GM19452 (cell line): ENCODE data around the gene ZFX.

Experiments
- ATAC-seq: cut with Tn5 transposase; IDR thresholded peaks from one replicate; pipeline ENCODE4 v1.9.1; 2021; ENCODE audit not compliant: unreplicated experiment

The ZFX gene

DNA sequence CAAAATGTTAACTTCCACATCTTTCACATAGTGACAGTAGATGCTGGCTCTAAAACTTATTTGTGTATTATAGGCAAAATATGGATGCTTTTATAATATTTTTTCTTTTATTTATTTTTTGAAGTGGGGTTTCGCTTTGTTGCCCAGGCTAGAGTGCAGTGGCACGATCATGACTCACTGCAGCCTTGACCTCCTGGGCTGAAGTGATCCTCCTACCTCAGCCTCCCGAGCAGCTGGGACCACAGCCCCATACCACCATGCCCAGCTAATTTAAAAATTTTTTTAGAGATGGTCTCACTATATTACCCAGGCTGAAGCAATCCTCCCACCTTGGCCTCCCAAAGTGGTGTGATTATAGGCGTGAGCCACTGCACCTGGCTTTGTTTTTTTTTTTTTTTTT lies 48.6 kb downstream of the ZFX start:
- ATAC-seq: no peak

DNA sequence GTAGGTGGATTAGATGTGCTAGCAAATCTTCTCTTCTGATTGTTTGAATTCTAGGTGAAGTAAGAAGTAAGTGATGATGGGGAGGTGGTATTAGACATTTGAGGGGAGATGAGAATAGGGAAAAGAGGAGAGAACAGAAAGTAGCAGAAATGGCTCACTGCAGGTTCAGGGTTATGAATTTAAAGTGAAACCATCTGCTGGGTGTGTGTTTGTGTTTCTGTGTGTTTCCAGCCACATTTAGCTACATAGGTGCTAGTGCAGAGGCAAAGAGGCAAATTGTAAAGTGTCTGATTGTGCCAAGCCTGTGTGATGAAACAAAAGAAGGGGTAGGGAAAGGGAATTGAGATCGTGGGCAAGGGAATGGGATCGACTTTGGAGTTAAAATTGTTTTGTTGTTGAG lies 50.6 kb downstream of the ZFX start:
- no peak for ATAC-seq

DNA sequence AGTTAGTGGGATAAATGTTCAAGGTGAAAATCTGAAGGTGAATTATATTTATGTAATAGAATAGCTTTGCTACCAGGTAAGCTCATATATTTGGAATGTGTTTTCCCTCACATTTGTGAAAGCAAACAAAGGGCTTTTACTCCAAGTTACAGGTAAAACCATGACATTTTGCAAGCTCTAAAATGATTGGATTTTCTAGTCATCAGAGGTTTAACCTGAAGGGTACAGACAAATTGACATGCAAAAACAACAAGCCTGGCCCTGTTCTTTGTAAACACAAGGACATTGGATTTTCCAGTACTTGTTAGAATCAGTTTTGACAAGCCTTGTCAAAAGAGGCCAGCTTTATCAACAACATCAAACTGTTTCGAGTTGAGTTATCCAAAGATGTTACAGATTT lies 51.7 kb downstream of the ZFX start:
- ATAC-seq: no peak

DNA sequence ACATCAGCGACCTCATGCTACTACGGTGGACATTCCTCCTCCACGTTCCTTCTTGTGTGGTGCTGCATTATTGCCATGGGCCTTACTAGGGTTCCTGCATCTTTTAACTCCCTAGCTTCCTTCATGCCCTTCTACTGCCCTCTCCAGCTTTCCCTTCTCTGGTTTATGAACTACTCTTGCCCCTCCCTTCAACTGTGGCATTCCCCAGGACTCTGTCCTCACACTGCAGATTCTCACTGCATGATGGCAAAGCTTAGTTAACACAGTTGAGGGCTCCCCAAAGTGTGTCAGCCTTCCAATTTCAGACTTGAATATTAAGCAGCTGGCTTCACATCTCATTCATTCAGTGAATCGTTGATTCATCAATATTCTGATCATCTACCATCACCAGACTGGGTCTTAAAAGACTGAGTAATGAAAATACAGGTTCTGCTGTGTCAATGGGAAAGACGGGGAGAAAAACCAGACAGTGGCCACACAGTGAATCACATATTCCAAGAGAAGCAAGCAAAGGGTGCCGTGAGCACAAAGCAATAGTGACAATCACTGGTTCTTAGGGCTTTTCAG lies 53.0 kb downstream of the ZFX start:
- ATAC-seq: no peak

DNA sequence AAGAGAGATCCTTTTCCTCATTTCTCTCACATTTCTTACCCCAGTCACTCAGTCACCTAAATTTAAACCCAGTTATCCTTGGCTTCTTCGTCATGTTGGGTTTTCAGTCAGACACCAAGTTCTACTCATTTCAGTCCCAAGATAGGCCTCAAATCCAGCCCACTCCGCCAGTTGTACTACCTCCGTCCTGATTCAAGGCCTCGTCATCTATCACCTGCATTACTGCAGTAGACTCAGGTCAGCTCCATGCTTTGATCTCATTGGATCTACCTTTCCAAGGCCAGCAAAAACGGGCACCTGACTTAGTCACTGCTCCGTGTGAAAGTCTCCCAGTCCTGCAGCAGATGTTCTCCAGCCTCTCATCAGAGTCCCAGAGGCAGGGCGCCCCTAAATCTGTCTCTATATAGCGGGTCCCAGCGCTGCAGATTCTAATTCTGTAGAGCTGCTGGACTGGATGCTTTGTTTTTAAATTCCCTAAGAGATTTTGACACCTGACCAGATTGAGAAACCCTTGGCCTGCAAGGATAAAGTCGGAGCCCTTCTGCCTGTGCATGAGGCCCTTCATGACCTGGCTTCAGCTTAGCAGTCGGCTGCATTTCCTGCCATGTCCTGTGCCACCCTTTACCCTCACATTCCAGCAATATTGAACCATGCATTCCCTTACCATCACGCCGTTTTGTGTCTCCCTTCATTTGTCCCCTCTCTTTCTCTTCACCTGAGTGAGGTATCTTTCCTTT lies 53.7 kb downstream of the ZFX start:
- no peak for ATAC-seq

DNA sequence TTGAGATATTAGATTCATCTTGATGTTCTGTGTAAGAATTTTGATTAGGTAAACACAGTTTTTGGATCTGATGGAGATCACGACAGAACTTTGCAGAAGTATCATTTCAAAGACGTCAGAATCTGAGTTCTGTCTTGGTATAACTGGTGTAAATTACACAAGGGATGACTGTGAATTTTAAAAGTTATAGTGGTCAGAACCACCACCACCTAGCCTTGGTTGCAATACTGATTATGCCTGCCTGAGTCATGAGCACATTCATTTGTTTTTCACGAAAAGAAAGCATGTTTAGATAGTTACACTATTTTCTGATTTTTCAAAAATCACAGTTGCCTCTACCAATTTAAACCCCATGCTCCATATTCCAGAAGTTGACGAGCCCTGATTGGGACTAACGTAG lies 54.8 kb downstream of the ZFX start:
- ATAC-seq: no peak

DNA sequence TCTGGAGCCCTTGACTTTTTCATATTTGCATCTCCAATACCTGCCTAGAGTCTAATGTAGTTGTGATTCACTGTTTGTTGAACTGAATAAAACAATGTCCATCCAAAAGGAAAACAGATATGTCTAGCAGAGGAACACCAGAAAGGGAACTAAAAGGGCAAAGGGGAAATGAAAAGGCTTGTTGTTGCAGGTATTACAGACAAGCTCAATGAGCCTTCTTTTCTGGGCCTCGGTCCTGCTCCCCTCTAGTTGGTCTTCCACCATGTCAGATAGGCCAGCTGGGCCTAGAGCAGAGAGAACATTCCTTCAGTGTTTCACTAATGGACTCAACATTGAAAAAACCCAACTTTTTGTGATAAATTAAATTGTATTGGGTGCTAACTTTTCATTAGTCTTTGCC lies 55.4 kb downstream of the ZFX start:
- no peak for ATAC-seq

DNA sequence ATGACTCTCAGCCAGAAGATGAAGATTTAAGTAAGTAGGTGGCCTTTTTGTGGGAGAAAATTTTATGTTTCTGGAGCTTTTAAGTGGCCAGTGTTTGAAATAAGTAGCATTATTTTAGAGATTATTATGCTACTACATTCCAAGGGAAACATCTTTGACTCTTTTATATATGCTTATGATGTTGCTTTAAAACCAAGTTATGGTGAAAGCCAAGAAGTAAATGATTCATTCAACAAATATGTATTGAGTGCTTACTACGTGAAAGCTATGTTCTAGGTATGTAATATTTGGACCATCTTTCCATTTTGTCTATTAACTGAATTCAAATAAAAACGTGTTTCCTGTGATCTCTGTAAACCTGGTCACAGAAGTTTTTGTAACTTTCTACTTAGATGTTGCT lies 58.3 kb downstream of the ZFX start:
- no peak for ATAC-seq

DNA sequence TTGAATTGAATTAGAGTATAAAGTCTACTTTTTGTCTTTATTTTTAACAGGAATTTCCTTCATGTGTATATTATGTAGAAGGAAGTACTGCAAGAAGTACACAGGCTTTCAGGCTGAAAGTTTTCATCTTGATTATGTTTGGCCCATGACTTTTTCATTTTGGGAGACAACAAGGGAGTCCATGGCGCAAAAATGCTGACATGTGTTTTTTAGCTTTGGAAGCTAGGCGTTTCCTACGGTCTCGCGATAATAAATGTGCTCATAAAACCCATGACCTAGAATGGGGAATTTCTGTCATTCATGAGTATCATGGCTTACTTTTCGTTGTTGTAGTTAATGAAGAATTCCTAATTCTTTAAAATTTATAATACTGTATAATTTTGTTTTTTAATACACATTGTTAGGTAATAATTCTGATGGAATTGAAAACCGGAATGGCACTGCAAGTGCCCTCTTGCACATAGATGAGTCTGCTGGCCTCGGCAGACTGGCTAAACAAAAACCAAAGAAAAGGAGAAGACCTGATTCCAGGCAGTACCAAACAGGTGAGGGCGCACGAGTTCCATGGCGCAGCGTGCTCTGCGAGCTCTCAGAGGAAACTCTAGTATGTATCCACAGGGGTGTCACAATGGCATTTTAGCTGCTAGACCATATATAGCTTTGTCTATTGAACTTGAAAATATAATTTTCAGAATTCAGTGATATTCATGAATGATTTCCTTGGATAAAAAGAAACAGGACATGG lies 59.1 kb downstream of the ZFX start:
- ATAC-seq: no peak

DNA sequence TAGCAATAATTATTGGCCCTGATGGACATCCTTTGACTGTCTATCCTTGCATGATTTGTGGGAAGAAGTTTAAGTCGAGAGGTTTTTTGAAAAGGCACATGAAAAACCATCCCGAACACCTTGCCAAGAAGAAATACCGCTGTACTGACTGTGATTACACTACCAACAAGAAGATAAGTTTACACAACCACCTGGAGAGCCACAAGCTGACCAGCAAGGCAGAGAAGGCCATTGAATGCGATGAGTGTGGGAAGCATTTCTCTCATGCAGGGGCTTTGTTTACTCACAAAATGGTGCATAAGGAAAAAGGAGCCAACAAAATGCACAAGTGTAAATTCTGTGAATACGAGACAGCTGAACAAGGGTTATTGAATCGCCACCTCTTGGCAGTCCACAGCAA lies 60.7 kb downstream of the ZFX start:
- ATAC-seq: no peak

DNA sequence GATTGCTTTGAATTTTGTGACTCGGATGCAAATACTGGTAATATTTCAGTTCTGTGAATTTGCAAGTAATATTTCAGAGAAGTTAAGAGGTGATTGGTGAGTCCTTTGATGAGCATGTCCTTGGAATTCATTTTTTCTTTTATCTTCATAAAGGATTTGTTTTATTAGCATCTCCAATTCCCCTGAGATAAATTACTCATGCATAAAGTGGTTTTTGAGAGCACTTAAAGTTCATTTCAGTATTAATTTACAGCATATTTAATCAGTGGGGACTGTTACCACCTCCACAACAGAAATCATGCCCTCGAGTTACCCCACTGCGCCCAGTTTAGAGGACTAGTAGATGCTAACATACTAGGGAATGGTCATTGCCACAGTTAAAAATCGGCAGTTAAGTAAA lies 65.0 kb downstream of the ZFX start:
- no peak for ATAC-seq

DNA sequence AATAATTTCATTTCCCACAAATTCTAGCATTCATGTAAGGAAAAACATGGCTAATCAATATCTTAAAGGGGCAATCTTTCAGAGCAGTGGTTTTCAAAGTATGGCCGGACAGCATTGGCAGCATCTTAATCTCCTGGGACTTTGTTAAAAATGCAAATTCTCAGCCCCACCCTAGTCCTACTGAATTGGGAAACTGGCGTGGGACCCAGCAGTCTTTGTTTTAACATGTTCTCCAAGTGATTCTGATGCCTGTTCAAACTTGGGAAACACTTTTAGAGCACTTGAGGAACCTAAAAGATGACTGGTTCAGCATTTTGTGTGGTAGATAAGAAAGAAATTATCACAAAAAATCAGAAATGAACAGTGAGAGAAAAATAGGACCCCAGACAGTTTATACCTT lies 65.7 kb downstream of the ZFX start:
- ATAC-seq: no peak

DNA sequence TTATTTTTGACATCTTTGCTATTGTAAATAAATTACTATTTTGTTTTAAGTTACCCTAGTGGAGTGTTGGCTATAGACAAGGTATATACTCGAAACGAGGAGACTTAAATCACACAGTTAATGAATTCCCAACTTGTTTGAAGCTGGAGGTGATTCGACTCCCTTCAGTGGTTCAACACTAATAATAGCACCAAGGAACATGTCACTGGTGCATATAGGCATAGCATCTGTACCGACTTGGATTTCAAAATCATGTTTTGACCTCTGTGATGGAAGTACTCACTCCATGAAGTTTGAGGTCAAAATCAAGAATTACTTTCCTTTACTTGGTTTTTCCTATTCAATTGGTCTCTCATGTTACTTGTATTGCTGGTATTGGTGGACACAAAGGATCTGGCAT lies 66.5 kb downstream of the ZFX start:
- ATAC-seq: no peak

DNA sequence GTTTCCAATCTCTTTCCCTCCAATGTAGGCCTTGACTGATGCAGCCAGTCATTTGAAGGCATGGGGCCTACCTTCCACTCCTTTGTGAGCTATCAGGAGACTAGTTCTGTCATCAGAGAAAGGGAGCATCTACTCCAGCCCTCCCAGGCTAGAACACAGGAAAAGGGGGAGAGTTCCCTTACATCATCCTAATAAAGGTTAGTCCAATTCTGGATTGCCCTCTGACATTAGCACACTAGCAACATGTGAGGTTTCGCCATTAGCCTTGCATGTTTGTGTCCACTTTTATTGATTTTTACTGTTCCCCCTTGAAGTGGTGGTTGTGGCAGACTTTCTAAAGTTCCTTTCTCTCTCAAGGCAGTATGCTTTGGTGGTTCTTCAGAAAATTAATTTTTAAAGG lies 67.3 kb downstream of the ZFX start:
- ATAC-seq: no peak

DNA sequence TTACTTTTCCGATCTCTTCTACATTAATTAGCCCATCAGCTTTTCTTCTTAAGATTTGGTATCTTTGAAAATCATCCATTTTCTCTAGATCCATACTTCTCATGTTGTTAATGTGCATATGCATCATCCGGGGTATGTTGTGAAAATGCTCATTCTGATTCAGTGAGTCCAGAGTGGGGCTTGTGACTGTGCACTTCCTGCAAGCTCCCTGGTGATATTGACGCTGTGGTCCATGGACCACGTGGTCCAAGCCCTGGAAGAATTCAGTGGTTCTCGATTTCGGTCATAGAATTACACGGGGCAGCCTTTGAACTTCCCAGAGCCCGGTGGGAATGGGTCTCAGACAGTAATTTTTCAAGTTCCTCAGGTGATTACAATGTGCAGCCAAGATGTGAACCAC lies 69.8 kb downstream of the ZFX start:
- ATAC-seq: no peak

DNA sequence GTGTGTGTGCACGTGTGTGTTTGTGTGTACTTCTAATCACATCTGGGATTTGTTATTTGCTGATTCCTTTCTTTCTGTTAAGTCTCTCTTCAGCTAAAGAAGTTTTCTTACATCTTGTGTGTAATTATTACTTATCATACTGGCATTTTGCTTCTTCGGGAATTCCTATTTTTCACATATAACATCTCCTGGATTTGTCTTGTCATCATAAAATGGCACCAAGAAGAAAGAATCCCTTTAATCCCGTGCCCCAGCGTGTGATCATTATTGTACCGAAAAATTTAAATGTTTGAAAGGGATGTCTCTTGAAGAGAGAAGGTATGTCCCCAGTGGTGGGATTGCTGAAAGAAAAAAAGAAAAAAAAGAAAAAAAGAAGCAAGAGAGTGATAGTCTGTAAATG lies 72.3 kb downstream of the ZFX start:
- no peak for ATAC-seq

DNA sequence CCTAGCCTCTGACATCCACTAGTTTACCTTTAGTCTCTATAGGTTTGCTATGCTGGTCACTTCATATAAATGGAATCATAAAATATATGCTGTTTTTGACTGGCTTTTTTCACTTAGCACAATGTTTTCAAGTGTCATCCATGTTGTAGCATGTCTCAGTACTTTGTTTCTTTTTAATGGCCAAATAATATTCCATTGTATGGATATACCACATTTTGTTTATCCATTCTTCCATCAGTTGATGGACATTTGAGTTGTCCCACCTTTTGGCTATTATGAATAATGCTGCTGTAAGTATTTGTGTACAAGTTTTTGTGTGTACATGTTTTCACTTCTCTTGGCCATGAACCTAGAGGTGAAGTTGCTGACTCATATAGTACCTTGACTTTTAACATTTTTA lies 75.7 kb downstream of the ZFX start:
- ATAC-seq: no peak

DNA sequence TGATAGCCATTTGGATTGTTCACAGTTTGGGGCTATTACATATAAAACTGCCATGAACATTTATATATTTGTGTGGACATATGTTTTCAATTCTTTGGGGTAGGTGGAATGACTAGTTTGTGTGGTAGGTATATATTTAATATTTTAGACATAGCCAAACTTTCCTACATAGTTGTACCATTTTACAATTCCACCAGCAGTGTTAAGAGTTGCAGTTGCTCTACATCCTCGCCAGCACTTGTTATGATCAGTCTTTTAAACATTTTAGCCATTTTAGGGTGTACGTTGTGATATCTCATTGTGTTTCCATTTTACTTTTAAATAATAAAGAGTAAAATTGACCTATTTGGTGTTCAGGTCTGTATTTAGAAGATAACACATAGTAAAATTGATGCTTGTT lies 76.6 kb downstream of the ZFX start:
- no peak for ATAC-seq

DNA sequence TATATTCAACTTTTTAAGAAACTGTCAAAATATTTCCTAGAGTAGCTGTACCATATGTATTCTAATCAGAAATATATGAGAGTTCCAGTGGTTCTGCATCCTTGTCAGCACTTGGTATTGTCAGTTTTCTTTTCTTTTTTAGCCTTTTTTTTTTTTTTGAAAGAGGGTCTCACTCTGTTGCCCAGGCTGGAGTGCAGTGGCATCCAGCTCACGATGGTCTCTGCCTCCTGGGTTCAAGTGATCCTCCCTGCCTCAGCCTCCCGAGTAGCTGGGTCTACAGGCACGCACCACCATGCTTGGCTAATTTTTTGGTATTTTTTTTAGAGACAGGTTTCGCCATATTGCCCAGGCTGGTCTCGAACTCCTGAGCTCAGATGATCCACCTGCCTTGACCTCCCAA lies 79.1 kb downstream of the ZFX start:
- ATAC-seq: no peak

DNA sequence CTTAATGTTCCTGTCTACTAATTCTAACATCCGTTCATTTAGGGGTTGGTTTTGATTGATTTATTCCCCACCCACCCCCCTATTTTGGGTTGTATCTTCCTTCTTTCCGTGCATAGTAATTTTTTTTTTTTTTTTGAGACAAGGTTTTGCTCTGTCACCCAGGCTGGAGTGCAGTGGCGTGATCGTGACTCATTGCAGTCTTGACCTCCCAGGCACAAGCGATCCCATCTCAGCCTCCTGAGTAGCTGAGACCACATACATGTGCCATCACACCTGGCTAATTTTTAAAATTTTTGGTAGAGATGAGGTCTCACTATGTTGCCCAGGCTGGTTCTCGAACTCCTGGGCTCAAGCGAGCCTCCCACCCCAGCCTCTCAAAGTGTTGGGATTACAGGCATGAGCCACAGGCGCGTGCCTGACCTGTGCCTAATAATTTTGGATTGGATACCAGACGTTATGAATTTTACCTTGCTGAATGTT lies 79.9 kb downstream of the ZFX start:
- ATAC-seq: no peak

DNA sequence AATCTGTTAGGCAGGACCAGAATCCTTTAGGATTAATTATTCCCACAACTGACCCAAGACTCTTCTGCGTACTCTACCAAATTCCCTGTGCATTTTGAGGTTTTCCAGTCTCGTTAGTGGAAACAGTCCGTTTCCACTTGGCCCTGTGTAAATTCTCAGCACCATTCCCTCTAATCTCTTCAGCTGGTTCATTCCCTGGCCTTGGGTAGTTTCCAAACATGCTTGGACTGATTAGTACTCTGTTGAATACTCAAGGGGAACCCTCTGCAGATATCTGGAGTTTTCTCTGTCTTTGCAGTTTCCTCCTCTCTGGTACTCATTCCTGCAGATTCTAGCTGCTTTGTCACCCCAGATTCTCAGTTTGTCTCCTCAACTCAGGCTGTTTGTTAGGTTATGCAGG lies 80.4 kb downstream of the ZFX start:
- ATAC-seq: no peak

DNA sequence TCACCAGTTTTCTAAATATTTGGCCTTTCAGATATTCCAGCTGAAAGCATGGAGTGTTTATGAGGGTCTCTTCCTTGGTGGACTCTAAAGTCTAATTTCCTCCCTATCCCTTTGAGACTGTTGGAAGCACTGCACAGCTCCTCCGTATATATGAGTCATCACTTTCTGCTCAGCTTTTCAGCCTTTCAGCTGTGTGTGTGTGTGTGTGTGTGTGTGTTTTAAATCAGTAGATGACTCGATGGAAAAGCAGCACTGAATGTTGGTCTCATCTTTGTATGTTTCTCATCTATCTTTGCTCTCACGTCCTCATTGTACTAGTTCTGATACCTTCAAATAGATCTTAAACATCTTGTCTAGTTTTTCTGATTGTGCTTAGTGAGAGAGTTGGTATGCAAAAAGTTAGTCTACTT lies 81.6 kb downstream of the ZFX start:
- no peak for ATAC-seq
